ENCODE data around the gene TRMT10C. TPM values are rescaled to one million over a fixed set of nuclear protein-coding genes. Genes with fewer than 3 reads are reported as not detected.

The TRMT10C gene
- total and polyA plus RNA-seq, 2 experiments from 2014 or later, result 61.9 to 145 TPM

DNA sequence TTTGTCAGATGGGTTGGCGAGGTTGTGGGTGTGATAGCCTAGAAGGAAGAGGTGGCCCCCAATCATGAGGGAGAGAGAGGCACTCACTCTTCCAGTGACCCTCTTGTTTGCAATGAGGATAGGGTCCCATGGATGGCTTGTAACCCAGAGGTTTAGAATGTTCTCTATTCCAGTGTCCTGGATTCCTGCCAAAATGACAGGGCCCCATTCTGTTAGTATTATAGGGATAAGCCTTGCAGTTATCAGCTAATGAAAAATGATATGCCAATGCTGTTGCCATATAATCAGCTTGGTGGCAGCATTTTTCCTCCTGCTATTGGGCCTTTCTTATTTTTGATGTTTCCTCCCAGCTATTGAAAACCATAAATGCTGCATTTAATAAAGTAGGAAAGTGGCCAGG is 25.4 kb upstream of the TRMT10C start:
- Mint-ChIP-seq H3K36me3 (ENCODE audit: low read depth) (peaks cover 8% of the 10 kb centered on the region; the same call in 2 of the 3 replicates), H3K27me3 (ENCODE audit: insufficient read depth, low read depth, poor library complexity) (no peaks in the 10 kb centered on the region), H3K4me1 (peaks cover 12% of the 10 kb centered on the region; the same call in 2 of the 3 replicates), H3K4me3 (no peak overlapping the region), H3K27ac (no peak overlapping the region), H3K9me3 (peaks cover 17% of the 10 kb centered on the region)
- no peaks in the 10 kb centered on the region for H4K20me1 ChIP-seq (replicated peaks; ENCODE audit: insufficient read depth)
- no peak overlapping the region for H3K4me2 ChIP-seq
- no peak overlapping the region for H3K4me3 ChIP-seq
- no peaks in the 10 kb centered on the region for H3K79me2 ChIP-seq (replicated peaks; ENCODE audit: insufficient read depth)
- no peaks in the 10 kb centered on the region for H3F3A ChIP-seq (replicated peaks; ENCODE audit: low read depth)
- H3K27ac ChIP-seq (ENCODE audit: low read depth), result no peak overlapping the region
- no peaks in the 10 kb centered on the region; the same call in 1 of the 2 replicates for H3K9me2 ChIP-seq (ENCODE audit: insufficient read depth)
- no peak overlapping the region for H2AFZ ChIP-seq
- no peaks in the 10 kb centered on the region for H3K27me3 ChIP-seq (ENCODE audit: insufficient read depth)
- TF ChIP-seq, protein P1, sequence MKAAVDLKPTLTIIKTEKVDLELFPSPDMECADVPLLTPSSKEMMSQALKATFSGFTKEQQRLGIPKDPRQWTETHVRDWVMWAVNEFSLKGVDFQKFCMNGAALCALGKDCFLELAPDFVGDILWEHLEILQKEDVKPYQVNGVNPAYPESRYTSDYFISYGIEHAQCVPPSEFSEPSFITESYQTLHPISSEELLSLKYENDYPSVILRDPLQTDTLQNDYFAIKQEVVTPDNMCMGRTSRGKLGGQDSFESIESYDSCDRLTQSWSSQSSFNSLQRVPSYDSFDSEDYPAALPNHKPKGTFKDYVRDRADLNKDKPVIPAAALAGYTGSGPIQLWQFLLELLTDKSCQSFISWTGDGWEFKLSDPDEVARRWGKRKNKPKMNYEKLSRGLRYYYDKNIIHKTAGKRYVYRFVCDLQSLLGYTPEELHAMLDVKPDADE (IDR thresholded peaks at IDR 0.05), result no peak
- TF ChIP-seq JUNB (IDR thresholded peaks at IDR 0.05; ENCODE audit: unreplicated experiment) (no peak), ZNF331 (CRISPR knock-in tag; IDR thresholded peaks at IDR 0.05; ENCODE audit: low read depth) (no peak), ZNF114 (CRISPR knock-in tag; IDR thresholded peaks at IDR 0.05) (no peak), EZH2phosphoT487 (IDR thresholded peaks at IDR 0.05; ENCODE audit: unreplicated experiment) (no peak), NANOG (IDR thresholded peaks at IDR 0.05; ENCODE audit: borderline replicate concordance) (no peak), CREB1 (CRISPR knock-in tag; IDR thresholded peaks at IDR 0.05; ENCODE audit: low read depth) (no peak), REST (IDR thresholded peaks at IDR 0.05; ENCODE audit: unreplicated experiment) (no peak), POLR2AphosphoS5 (IDR thresholded peaks at IDR 0.05; ENCODE audit: low read depth) (no peak), STAT1 (IDR thresholded peaks at IDR 0.05; ENCODE audit: unreplicated experiment) (no peak), EZH2 (IDR thresholded peaks at IDR 0.05; ENCODE audit: low read depth, unreplicated experiment) (no peak), CTCF (conservative IDR thresholded peaks at IDR 0.05; ENCODE audit: low read depth in 2 of 2) (no peak)
- TF ChIP-seq, protein P2, sequence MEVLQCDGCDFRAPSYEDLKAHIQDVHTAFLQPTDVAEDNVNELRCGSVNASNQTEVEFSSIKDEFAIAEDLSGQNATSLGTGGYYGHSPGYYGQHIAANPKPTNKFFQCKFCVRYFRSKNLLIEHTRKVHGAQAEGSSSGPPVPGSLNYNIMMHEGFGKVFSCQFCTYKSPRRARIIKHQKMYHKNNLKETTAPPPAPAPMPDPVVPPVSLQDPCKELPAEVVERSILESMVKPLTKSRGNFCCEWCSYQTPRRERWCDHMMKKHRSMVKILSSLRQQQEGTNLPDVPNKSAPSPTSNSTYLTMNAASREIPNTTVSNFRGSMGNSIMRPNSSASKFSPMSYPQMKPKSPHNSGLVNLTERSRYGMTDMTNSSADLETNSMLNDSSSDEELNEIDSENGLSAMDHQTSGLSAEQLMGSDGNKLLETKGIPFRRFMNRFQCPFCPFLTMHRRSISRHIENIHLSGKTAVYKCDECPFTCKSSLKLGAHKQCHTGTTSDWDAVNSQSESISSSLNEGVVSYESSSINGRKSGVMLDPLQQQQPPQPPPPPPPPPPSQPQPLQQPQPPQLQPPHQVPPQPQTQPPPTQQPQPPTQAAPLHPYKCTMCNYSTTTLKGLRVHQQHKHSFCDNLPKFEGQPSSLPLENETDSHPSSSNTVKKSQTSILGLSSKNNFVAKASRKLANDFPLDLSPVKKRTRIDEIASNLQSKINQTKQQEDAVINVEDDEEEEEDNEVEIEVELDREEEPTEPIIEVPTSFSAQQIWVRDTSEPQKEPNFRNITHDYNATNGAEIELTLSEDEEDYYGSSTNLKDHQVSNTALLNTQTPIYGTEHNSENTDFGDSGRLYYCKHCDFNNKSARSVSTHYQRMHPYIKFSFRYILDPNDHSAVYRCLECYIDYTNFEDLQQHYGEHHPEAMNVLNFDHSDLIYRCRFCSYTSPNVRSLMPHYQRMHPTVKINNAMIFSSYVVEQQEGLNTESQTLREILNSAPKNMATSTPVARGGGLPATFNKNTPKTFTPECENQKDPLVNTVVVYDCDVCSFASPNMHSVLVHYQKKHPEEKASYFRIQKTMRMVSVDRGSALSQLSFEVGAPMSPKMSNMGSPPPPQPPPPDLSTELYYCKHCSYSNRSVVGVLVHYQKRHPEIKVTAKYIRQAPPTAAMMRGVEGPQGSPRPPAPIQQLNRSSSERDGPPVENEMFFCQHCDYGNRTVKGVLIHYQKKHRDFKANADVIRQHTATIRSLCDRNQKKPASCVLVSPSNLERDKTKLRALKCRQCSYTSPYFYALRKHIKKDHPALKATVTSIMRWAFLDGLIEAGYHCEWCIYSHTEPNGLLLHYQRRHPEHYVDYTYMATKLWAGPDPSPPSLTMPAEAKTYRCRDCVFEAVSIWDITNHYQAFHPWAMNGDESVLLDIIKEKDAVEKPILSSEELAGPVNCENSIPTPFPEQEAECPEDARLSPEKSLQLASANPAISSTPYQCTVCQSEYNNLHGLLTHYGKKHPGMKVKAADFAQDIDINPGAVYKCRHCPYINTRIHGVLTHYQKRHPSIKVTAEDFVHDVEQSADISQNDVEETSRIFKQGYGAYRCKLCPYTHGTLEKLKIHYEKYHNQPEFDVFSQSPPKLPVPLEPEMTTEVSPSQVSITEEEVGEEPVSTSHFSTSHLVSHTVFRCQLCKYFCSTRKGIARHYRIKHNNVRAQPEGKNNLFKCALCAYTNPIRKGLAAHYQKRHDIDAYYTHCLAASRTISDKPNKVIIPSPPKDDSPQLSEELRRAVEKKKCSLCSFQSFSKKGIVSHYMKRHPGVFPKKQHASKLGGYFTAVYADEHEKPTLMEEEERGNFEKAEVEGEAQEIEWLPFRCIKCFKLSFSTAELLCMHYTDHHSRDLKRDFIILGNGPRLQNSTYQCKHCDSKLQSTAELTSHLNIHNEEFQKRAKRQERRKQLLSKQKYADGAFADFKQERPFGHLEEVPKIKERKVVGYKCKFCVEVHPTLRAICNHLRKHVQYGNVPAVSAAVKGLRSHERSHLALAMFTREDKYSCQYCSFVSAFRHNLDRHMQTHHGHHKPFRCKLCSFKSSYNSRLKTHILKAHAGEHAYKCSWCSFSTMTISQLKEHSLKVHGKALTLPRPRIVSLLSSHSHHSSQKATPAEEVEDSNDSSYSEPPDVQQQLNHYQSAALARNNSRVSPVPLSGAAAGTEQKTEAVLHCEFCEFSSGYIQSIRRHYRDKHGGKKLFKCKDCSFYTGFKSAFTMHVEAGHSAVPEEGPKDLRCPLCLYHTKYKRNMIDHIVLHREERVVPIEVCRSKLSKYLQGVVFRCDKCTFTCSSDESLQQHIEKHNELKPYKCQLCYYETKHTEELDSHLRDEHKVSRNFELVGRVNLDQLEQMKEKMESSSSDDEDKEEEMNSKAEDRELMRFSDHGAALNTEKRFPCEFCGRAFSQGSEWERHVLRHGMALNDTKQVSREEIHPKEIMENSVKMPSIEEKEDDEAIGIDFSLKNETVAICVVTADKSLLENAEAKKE (CRISPR knock-in tag; IDR thresholded peaks at IDR 0.05), result no peak
- ATAC-seq (no peak), DNase-seq (ENCODE audit: low spot score) (no peak)
- H3K4me1 ChIP-seq (ENCODE audit: insufficient read depth), result peaks cover 10% of the 10 kb centered on the region
- no peaks in the 10 kb centered on the region for H3K36me3 ChIP-seq (ENCODE audit: insufficient read depth)
